ENCODE results near the gene SLC15A1.

Gene SLC15A1

GRCh38 chr13:98707281-98707999 lies 45.0 kb downstream of the SLC15A1 start:
- TF ChIP-seq CTCF (conservative IDR thresholded peaks at IDR 0.05; ENCODE audit: low read length), result no peak
- no peak for DNase-seq (ENCODE audit: low read depth)
- no peak overlapping the region for H3K4me3 ChIP-seq (ENCODE audit: low read length)

GRCh38 chr13:98706446-98707110 lies 45.9 kb downstream of the SLC15A1 start:
- TF ChIP-seq CTCF (conservative IDR thresholded peaks at IDR 0.05; ENCODE audit: low read length), result no peak
- H3K4me3 ChIP-seq (ENCODE audit: low read length), result no peak overlapping the region
- DNase-seq (ENCODE audit: low read depth), result no peak

GRCh38 chr13:98697791-98698190 lies 54.7 kb downstream of the SLC15A1 start:
- no peak for DNase-seq (ENCODE audit: low read depth)
- TF ChIP-seq CTCF (conservative IDR thresholded peaks at IDR 0.05; ENCODE audit: low read length), result no peak
- no peak overlapping the region for H3K4me3 ChIP-seq (ENCODE audit: low read length)

- no peak for TF ChIP-seq CTCF (conservative IDR thresholded peaks at IDR 0.05; ENCODE audit: low read length)
- H3K4me3 ChIP-seq (ENCODE audit: low read length), result no peak overlapping the region
- no peak for DNase-seq (ENCODE audit: low read depth)
These were observed 58.7 kb downstream of the SLC15A1 start for GRCh38 chr13:98693756-98694155.

GRCh38 chr13:98691360-98691759 lies 61.1 kb downstream of the SLC15A1 start:
- no peak overlapping the region for H3K4me3 ChIP-seq (ENCODE audit: low read length)
- TF ChIP-seq CTCF (conservative IDR thresholded peaks at IDR 0.05; ENCODE audit: low read length), result no peak
- no peak for DNase-seq (ENCODE audit: low read depth)

- no peak for DNase-seq (ENCODE audit: low read depth)
- no peak overlapping the region for H3K4me3 ChIP-seq (ENCODE audit: low read length)
- no peak for TF ChIP-seq CTCF (conservative IDR thresholded peaks at IDR 0.05; ENCODE audit: low read length)
These were observed 62.0 kb downstream of the SLC15A1 start for GRCh38 chr13:98690348-98691022.
